H9 (cell line): Measurements from ENCODE around the gene DNAJC11. TPM values are rescaled to one million over a fixed set of nuclear protein-coding genes. Genes with fewer than 3 reads are reported as not detected.

Source experiments
- DNase-seq: peaks from one replicate; pipeline ENCODE4 v3.0.0-alpha.2; 2017
- H2AFZ ChIP-seq: one replicate; pipeline ENCODE4 v1.6.1; 2013; ENCODE audit warnings: mild to moderate bottlenecking, low read length, control low read depth, moderate library complexity
- H2AK5ac ChIP-seq: 2 replicates; pipeline ENCODE4 v1.6.1; 2013; ENCODE audit warnings: low read length, control low read depth, mixed read lengths; ENCODE audit not compliant: insufficient read length
- H2BK120ac ChIP-seq: one replicate; pipeline ENCODE4 v1.6.1; 2013; ENCODE audit warnings: low read depth, mild to moderate bottlenecking, low read length, control low read depth, inconsistent platforms; ENCODE audit not compliant: poor library complexity, severe bottlenecking
- H2BK12ac ChIP-seq: 2 replicates; pipeline ENCODE4 v1.6.1; 2013; ENCODE audit warnings: low read length, control low read depth, mixed read lengths, low read depth; ENCODE audit not compliant: insufficient read length
- H2BK15ac ChIP-seq: 2 replicates; pipeline ENCODE4 v1.6.1; 2013; ENCODE audit warnings: low read depth, low read length, control low read depth
- H2BK20ac ChIP-seq: one replicate; pipeline ENCODE4 v1.6.1; 2013; ENCODE audit warnings: low read depth, mild to moderate bottlenecking, low read length, control low read depth, inconsistent platforms; ENCODE audit not compliant: poor library complexity, severe bottlenecking
- H2BK5ac ChIP-seq: 2 replicates; pipeline ENCODE4 v1.6.1; 2013; ENCODE audit warnings: low read length, control low read depth, mixed read lengths; ENCODE audit not compliant: insufficient read length
- H3K14ac ChIP-seq: 2 replicates; pipeline ENCODE4 v1.6.1; 2013; ENCODE audit warnings: low read length, control low read depth; ENCODE audit not compliant: insufficient read depth
- H3K18ac ChIP-seq: 2 replicates; pipeline ENCODE4 v1.6.1; 2013; ENCODE audit warnings: low read depth, mild to moderate bottlenecking, mixed read lengths, low read length, control low read depth; ENCODE audit not compliant: insufficient read length
- H3K23ac ChIP-seq: 2 replicates; pipeline ENCODE4 v1.6.1; 2013; ENCODE audit warnings: low read length, control low read depth, mixed read lengths, low read depth; ENCODE audit not compliant: insufficient read length
- H3K23me2 ChIP-seq: 2 replicates; pipeline ENCODE4 v1.6.1; 2013; ENCODE audit warnings: low read depth, mild to moderate bottlenecking, mixed read lengths, low read length, control low read depth; ENCODE audit not compliant: insufficient read length, poor library complexity, severe bottlenecking
- H3K27ac ChIP-seq: 2 replicates; pipeline ENCODE4 v1.5.1; 2013; ENCODE audit warnings: low read length, control low read depth, mixed read lengths, low read depth; ENCODE audit not compliant: insufficient read length
- H3K27me3 ChIP-seq: 2 replicates; pipeline ENCODE4 v1.6.1; 2013; ENCODE audit warnings: low read length, control low read depth, inconsistent platforms; ENCODE audit not compliant: insufficient read depth
- H3K4ac ChIP-seq: 2 replicates; pipeline ENCODE4 v1.6.1; 2013; ENCODE audit warnings: low read depth, mild to moderate bottlenecking, control low read depth, inconsistent platforms, low read length, moderate library complexity
- H3K4me1 ChIP-seq: 2 replicates; pipeline ENCODE4 v1.6.1; 2013; ENCODE audit warnings: low read length, control low read depth, inconsistent platforms; ENCODE audit not compliant: insufficient read depth
- H3K4me2 ChIP-seq: 2 replicates; pipeline ENCODE4 v1.6.1; 2013; ENCODE audit warnings: low read length, control low read depth, mixed read lengths; ENCODE audit not compliant: insufficient read length, insufficient read depth
- H3K56ac ChIP-seq: 2 replicates; pipeline ENCODE4 v1.6.1; 2013; ENCODE audit warnings: low read depth, mild to moderate bottlenecking, mixed read lengths, low read length, control low read depth; ENCODE audit not compliant: insufficient read length
- H3K79me1 ChIP-seq: 2 replicates; pipeline ENCODE4 v1.6.1; 2013; ENCODE audit warnings: low read depth, mild to moderate bottlenecking, moderate library complexity, low read length, control low read depth, inconsistent platforms; ENCODE audit not compliant: insufficient read depth, poor library complexity, severe bottlenecking
- H3K79me2 ChIP-seq: 2 replicates; pipeline ENCODE4 v1.6.1; 2013; ENCODE audit warnings: low read length, control low read depth, inconsistent platforms; ENCODE audit not compliant: insufficient read depth
- H3K9ac ChIP-seq: 2 replicates; pipeline ENCODE4 v1.6.1; 2013; ENCODE audit warnings: low read length, control low read depth, mixed read lengths; ENCODE audit not compliant: insufficient read length; ENCODE audit errors: extremely low read depth
- H3K9me3 ChIP-seq: one replicate; pipeline ENCODE4 v1.6.1; 2013; ENCODE audit warnings: low read depth, low read length, inconsistent platforms; ENCODE audit not compliant: control insufficient read depth
- H3T11ph ChIP-seq: one replicate; pipeline ENCODE4 v1.6.1; 2013; ENCODE audit warnings: mild to moderate bottlenecking, low read length, control low read depth, inconsistent platforms
- H4K20me1 ChIP-seq: one replicate; pipeline ENCODE4 v1.6.1; 2013; ENCODE audit not compliant: control insufficient read depth, insufficient read length, insufficient read depth
- H4K5ac ChIP-seq: 2 replicates; pipeline ENCODE4 v1.6.1; 2013; ENCODE audit warnings: low read depth, mild to moderate bottlenecking, mixed read lengths, low read length, control low read depth; ENCODE audit not compliant: insufficient read length
- H4K8ac ChIP-seq: replicated peaks from 2 replicates; pipeline ENCODE4 v1.6.1; 2013; ENCODE audit warnings: low read length, control low read depth, mixed read lengths, low read depth; ENCODE audit not compliant: insufficient read length
- H4K91ac ChIP-seq: 2 replicates; pipeline ENCODE4 v1.6.1; 2013; ENCODE audit warnings: low read depth, mild to moderate bottlenecking, moderate library complexity, mixed read lengths, low read length, control low read depth; ENCODE audit not compliant: insufficient read length
- H3K27ac Mint-ChIP-seq, 3 experiments: 2 replicates in 2 of 3; 3 replicates in 1 of 3; pipeline ENCODE4 v1.8.0; 2020 to 2021; ENCODE audit warnings: mixed read lengths in 3 of 3, mild to moderate bottlenecking in 1 of 3, moderate library complexity in 1 of 3
- H3K27me3 Mint-ChIP-seq: 2 replicates; pipeline ENCODE4 v1.8.0; 2021; ENCODE audit warnings: low read depth, mild to moderate bottlenecking, moderate library complexity, mixed read lengths
- H3K36me3 Mint-ChIP-seq, 3 experiments: 2 replicates in 2 of 3; 3 replicates in 1 of 3; pipeline ENCODE4 v1.8.0; 2020 to 2021; ENCODE audit warnings: low read depth in 3 of 3, mixed read lengths in 3 of 3; ENCODE audit not compliant: insufficient read depth in 1 of 3
- H3K4me1 Mint-ChIP-seq, 2 experiments: 2 replicates each; pipeline ENCODE4 v1.8.0; 2020; ENCODE audit warnings: mixed read lengths in 2 of 2
- H3K4me3 Mint-ChIP-seq, 2 experiments: 2 replicates in 1 of 2; 3 replicates in 1 of 2; pipeline ENCODE4 v1.8.0; 2020 to 2021; ENCODE audit warnings: mild to moderate bottlenecking in 2 of 2, mixed read lengths in 2 of 2, moderate library complexity in 1 of 2
- H3K9me3 Mint-ChIP-seq, 2 experiments: 2 replicates in 1 of 2; 3 replicates in 1 of 2; pipeline ENCODE4 v1.8.0; 2020; ENCODE audit warnings: mild to moderate bottlenecking in 2 of 2, mixed read lengths in 2 of 2, moderate library complexity in 1 of 2
- WGBS: extraction: QIAGEN DNeasy Blood & Tissue Kit; methylation state at CpG from one replicate; pipeline ENCODE4 v1.1.7; 2013; ENCODE audit warnings: missing lambda C conversion rate, low lambda C conversion rate, mixed read lengths; ENCODE audit not compliant: insufficient read length; ENCODE audit errors: extremely low coverage; 5-methylcytosine and 5-hydroxymethylcytosine counted together
- total RNA-seq: library from RNA; stranded (reverse); gene quantifications from 2 replicates; pipeline ENCODE4 v1.2.1, GENCODE V29; 2021
- TF ChIP-seq, protein P1 (sequence below): fragments of 200-600 bp; sonication (generic); conservative IDR thresholded peaks from 3 replicates; pipeline ENCODE4 v1.8.0; 2021; ENCODE audit warnings: antibody characterized with exemption, mild to moderate bottlenecking

The DNAJC11 gene
- total RNA-seq, 1 experiment from 2014 or later = 88.5 TPM

DNA sequence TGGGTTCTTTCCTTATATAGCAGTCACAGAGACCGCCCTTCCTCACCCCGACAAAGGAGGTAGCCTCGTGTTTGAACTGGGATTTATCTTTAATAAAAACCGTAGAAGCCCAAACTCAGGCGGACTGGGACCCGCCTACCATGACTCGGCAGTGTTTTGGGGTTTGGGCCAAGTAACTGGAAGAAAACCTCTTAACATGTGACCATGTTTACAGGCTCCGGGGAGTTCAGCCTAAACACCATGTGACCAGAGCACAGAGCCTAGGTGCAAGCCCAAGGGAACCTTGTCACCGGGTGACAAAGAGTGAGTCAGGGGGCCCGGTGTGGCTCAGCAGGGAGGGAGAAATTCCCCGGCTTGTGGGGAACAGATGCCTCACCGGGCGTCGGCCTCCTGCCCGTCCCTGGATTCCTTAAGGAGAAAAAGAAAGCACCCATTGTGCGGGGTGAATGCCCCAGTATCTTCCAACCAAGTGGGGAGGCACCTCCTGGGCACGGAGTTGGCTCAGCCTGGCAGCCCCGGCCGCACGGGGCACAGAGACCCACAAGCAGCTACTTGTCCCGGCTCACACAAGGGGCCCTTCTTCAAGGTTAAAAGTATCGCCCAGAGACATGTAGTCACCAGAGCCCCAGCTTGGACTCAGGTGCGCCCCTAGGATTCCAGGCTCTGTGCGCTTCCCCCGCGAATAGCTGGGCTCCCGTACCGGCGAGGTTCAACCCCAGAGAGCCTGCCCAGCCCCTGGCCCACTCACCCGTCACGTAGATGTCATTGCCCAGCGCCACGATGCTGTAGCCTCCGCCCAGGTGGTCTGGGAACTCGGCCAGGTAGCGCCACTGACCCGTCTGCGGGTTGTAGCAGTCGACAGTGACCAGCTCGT is 100.3 kb downstream of the DNAJC11 start:
- Histone ChIP-seq H3K23ac (no peak overlapping the region), H3K9me3 (no peaks in the 10 kb centered on the region), H3K27me3 (no peaks in the 10 kb centered on the region), H3K27ac (no peak overlapping the region), H3K79me2 (peaks cover 18% of the 10 kb centered on the region; the same call in 1 of the 2 replicates), H4K8ac (no peak overlapping the region), H2BK15ac (no peak overlapping the region), H2BK12ac (no peak overlapping the region), H3K79me1 (no peaks in the 10 kb centered on the region), H3K18ac (peak overlapping the region; percentile 16), H3K23me2 (peaks cover 21% of the 10 kb centered on the region), H3K4me2 (peak overlapping the region; percentile 83), H3K56ac (no peak overlapping the region), H4K20me1 (peaks cover 2% of the 10 kb centered on the region), H4K5ac (no peak overlapping the region), H2BK20ac (no peak overlapping the region), H3K9ac (peak overlapping the region; percentile 60), H2BK5ac (no peak overlapping the region), H2AK5ac (no peak overlapping the region), H4K91ac (no peak overlapping the region), H3K4ac (no peak overlapping the region), H3K14ac (peak overlapping the region; percentile 53; the same call in 1 of the 2 replicates), H2BK120ac (no peak overlapping the region), H2AFZ (no peak overlapping the region), H3T11ph (no peak overlapping the region), H3K4me1 (no peaks in the 10 kb centered on the region)
- H3K4me1 Mint-ChIP-seq = peaks cover 28 to 29% of the 10 kb centered on the region in 2 experiments
- WGBS = no CpG with 5 or more reads among the region's 40 CpGs
- TF ChIP-seq, protein P1, sequence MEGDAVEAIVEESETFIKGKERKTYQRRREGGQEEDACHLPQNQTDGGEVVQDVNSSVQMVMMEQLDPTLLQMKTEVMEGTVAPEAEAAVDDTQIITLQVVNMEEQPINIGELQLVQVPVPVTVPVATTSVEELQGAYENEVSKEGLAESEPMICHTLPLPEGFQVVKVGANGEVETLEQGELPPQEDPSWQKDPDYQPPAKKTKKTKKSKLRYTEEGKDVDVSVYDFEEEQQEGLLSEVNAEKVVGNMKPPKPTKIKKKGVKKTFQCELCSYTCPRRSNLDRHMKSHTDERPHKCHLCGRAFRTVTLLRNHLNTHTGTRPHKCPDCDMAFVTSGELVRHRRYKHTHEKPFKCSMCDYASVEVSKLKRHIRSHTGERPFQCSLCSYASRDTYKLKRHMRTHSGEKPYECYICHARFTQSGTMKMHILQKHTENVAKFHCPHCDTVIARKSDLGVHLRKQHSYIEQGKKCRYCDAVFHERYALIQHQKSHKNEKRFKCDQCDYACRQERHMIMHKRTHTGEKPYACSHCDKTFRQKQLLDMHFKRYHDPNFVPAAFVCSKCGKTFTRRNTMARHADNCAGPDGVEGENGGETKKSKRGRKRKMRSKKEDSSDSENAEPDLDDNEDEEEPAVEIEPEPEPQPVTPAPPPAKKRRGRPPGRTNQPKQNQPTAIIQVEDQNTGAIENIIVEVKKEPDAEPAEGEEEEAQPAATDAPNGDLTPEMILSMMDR = no peak; the same call in 2 of the 3 replicates
- H3K27ac Mint-ChIP-seq = peak overlapping the region in 2 of 3 experiments; percentile 94 to 96; a peak in 5 of 7 replicates
- H3K36me3 Mint-ChIP-seq = peaks cover 7 to 38% (median 26%) of the 10 kb centered on the region in 3 experiments
- no peaks in the 10 kb centered on the region for H3K27me3 Mint-ChIP-seq
- H3K9me3 Mint-ChIP-seq = no peaks in the 10 kb centered on the region
- peak; percentile 51 for DNase-seq
- H3K4me3 Mint-ChIP-seq = peak overlapping the region; percentile 88 to 94
